GM23248 (cell line): ENCODE data around the gene GPATCH4. TPM values are rescaled to one million over a fixed set of nuclear protein-coding genes. Genes with fewer than 3 reads are reported as not detected.
A peak's percentile ranks its signal among the peaks of the same experiment; 100 is the strongest.

Source experiments
- DNase-seq: peaks from one replicate; pipeline ENCODE4 v3.0.0-alpha.2; 2015
- H2AFZ ChIP-seq: fragments of 200-600 bp; sonication (generic); 2 replicates; pipeline ENCODE4 v1.6.1; 2016; ENCODE audit warnings: antibody characterized with exemption
- H3F3A ChIP-seq: fragments of 200-600 bp; sonication (generic); 2 replicates; pipeline ENCODE4 v1.6.1; 2016; ENCODE audit warnings: mild to moderate bottlenecking, antibody characterized with exemption, mixed run types; ENCODE audit not compliant: insufficient read depth
- H3K27ac ChIP-seq: fragments of 200-600 bp; sonication (generic); 2 replicates; pipeline ENCODE4 v1.5.1; 2016; ENCODE audit warnings: mild to moderate bottlenecking
- H3K27me3 ChIP-seq: fragments of 200-600 bp; sonication (generic); replicated peaks from 2 replicates; pipeline ENCODE4 v1.6.1; 2016; ENCODE audit warnings: mild to moderate bottlenecking; ENCODE audit not compliant: insufficient read depth
- H3K36me3 ChIP-seq: fragments of 200-600 bp; sonication (generic); 2 replicates; pipeline ENCODE4 v1.6.1; 2016; ENCODE audit warnings: low read depth, mild to moderate bottlenecking
- H3K4me1 ChIP-seq: fragments of 200-600 bp; sonication (generic); 2 replicates; pipeline ENCODE4 v1.6.1; 2016; ENCODE audit warnings: mild to moderate bottlenecking; ENCODE audit not compliant: insufficient read depth
- H3K4me2 ChIP-seq: fragments of 200-600 bp; sonication (generic); one replicate; pipeline ENCODE4 v1.6.1; 2016; ENCODE audit warnings: mild to moderate bottlenecking; ENCODE audit not compliant: unreplicated experiment
- H3K4me3 ChIP-seq: fragments of 200-600 bp; sonication (generic); 2 replicates; pipeline ENCODE4 v1.5.1; 2016; ENCODE audit warnings: mild to moderate bottlenecking
- H3K79me2 ChIP-seq: fragments of 200-600 bp; sonication (generic); 2 replicates; pipeline ENCODE4 v1.6.1; 2016; ENCODE audit warnings: mild to moderate bottlenecking; ENCODE audit not compliant: insufficient read depth
- H3K9ac ChIP-seq: fragments of 200-600 bp; sonication (generic); 2 replicates; pipeline ENCODE4 v1.6.1; 2016; ENCODE audit warnings: mild to moderate bottlenecking
- H3K9me2 ChIP-seq: fragments of 200-600 bp; sonication (generic); 2 replicates; pipeline ENCODE4 v1.6.1; 2016; ENCODE audit warnings: mixed run types, mild to moderate bottlenecking, moderate library complexity; ENCODE audit not compliant: insufficient read depth
- H3K9me3 ChIP-seq: fragments of 200-600 bp; sonication (generic); one replicate; pipeline ENCODE4 v1.6.1; 2017; ENCODE audit warnings: low read depth
- H4K20me1 ChIP-seq: fragments of 200-600 bp; sonication (generic); 2 replicates; pipeline ENCODE4 v1.6.0; 2016; ENCODE audit not compliant: insufficient read depth
- EZH2 ChIP-seq: fragments of 200-600 bp; sonication (generic); IDR thresholded peaks from 2 replicates; pipeline ENCODE4 v1.6.1; 2018; ENCODE audit warnings: antibody characterized with exemption, mild to moderate bottlenecking; ENCODE audit not compliant: insufficient read depth, poor library complexity, severe bottlenecking
- EZH2phosphoT487 ChIP-seq: fragments of 200-600 bp; sonication (generic); IDR thresholded peaks from 2 replicates; pipeline ENCODE4 v1.6.1; 2018; ENCODE audit warnings: antibody characterized with exemption, moderate library complexity, mild to moderate bottlenecking, low read depth; ENCODE audit not compliant: insufficient read depth
- WGBS, 2 experiments: methylation state at CpG; one replicate each; pipeline ENCODE4 v1.1.6; 2015 to 2017; ENCODE audit warnings: low lambda C conversion rate in 2 of 2, low coverage in 1 of 2; ENCODE audit errors: missing lambda C conversion rate in 2 of 2; 5-methylcytosine and 5-hydroxymethylcytosine counted together
- in situ Hi-C: fragments of 300-500 bp; cut with MboI; formaldehyde crosslinking; loops from 2 replicates; pipeline ENCODE4 v1.15.0; 2020
- polyA plus RNA-seq: library from polyadenylated mRNA; unstranded; fragments of >200 nt; fragmentation: Nextera tagmentation; extraction: Ambion mirVana; gene quantifications from 2 replicates; pipeline ENCODE4 v1.2.1, GENCODE V29; 2016
- total RNA-seq: library from RNA; depleted of rRNA; stranded (reverse); fragments of >200 nt; shearing (Covaris generic); gene quantifications from 2 replicates; pipeline ENCODE4 v1.2.3, GENCODE V29; 2014

The GPATCH4 gene
- total and polyA plus RNA-seq, 2 experiments from 2014 or later = 12.5 to 46.6 TPM

GRCh38 chr1:156577550-156577949 lies 23.7 kb downstream of the GPATCH4 start:
- no peaks in the 10 kb centered on the region for H4K20me1 ChIP-seq
- no peaks in the 10 kb centered on the region for H3K36me3 ChIP-seq
- H3K27me3 ChIP-seq = no peaks in the 10 kb centered on the region
- no peaks in the 10 kb centered on the region for H3K4me1 ChIP-seq
- no peak overlapping the region for H2AFZ ChIP-seq
- no peak overlapping the region for H3K4me2 ChIP-seq
- no peak overlapping the region for H3K9ac ChIP-seq
- no peaks in the 10 kb centered on the region for H3F3A ChIP-seq
- no peak overlapping the region for H3K4me3 ChIP-seq
- no peak overlapping the region for H3K27ac ChIP-seq
- no peaks in the 10 kb centered on the region for H3K79me2 ChIP-seq
- no peaks in the 10 kb centered on the region for H3K9me2 ChIP-seq
- no peak for TF ChIP-seq EZH2phosphoT487
- TF ChIP-seq EZH2 = no peak
- DNase-seq = no peak
- in situ Hi-C loops = no loop called here
- no peaks in the 10 kb centered on the region for H3K9me3 ChIP-seq
- WGBS, 2 experiments = 77 to 85% methylated on average over 3 of the region's 3 CpGs

- WGBS, 2 experiments = 31 to 46% methylated on average over 2 of the region's 2 CpGs
- Histone ChIP-seq H3K4me3 (no peak overlapping the region), H4K20me1 (no peaks in the 10 kb centered on the region), H3F3A (peaks cover 10% of the 10 kb centered on the region; the same call in 1 of the 2 replicates), H3K4me2 (no peak overlapping the region), H3K4me1 (peaks cover 15% of the 10 kb centered on the region), H3K79me2 (peaks cover 18% of the 10 kb centered on the region), H3K27ac (no peak overlapping the region), H3K36me3 (no peaks in the 10 kb centered on the region), H3K9ac (no peak overlapping the region), H3K9me2 (no peaks in the 10 kb centered on the region), H3K9me3 (no peaks in the 10 kb centered on the region), H3K27me3 (no peaks in the 10 kb centered on the region), H2AFZ (no peak overlapping the region)
- TF ChIP-seq EZH2phosphoT487 = no peak
- in situ Hi-C loops = no loop called here
- no peak for DNase-seq
Observed at GRCh38 chr1:156574039-156574633, 27.1 kb downstream of the GPATCH4 start.

GRCh38 chr1:156572663-156573018 lies 28.6 kb downstream of the GPATCH4 start:
- Histone ChIP-seq H3K27me3 (no peaks in the 10 kb centered on the region), H3K4me1 (peaks cover 15% of the 10 kb centered on the region), H2AFZ (peak overlapping the region; percentile 56), H3K79me2 (peaks cover 20% of the 10 kb centered on the region), H3K27ac (no peak overlapping the region), H3K4me2 (peak overlapping the region; percentile 87), H3K4me3 (peak overlapping the region; percentile 73), H3K36me3 (peaks cover 3% of the 10 kb centered on the region; the same call in 1 of the 2 replicates), H4K20me1 (no peaks in the 10 kb centered on the region), H3F3A (peaks cover 10% of the 10 kb centered on the region; the same call in 1 of the 2 replicates), H3K9me2 (no peaks in the 10 kb centered on the region), H3K9me3 (no peaks in the 10 kb centered on the region), H3K9ac (no peak overlapping the region)
- TF ChIP-seq EZH2 = no peak
- no peak for TF ChIP-seq EZH2phosphoT487
- DNase-seq = no peak
- in situ Hi-C loops = no loop called here
- WGBS, 2 experiments = 14% methylated on average over 10 of the region's 10 CpGs

- in situ Hi-C loops = no loop called here
- H3K9me2 ChIP-seq = no peaks in the 10 kb centered on the region
Observed at GRCh38 chr1:156571919-156572662, 29.2 kb downstream of the GPATCH4 start, which contains the start of gene IQGAP3. IQGAP3 (minus strand) TSS chr1:156572565; CDS start chr1:156572529, 36 bp downstream.

More at GRCh38 chr1:156571919-156572662, 29.2 kb downstream of the GPATCH4 start, which contains the start of gene IQGAP3:
- WGBS, 2 experiments = 1% methylated on average over 37 to 38 of the region's 38 CpGs
- H3K36me3 ChIP-seq = peaks cover 3% of the 10 kb centered on the region; the same call in 1 of the 2 replicates
- no peaks in the 10 kb centered on the region for H3K9me3 ChIP-seq
- H3K4me3 ChIP-seq = peak within 1 kb of the TSS; percentile 73
- H3K27ac ChIP-seq = peak within 1 kb of the TSS; percentile 77
- peak within 1 kb of the TSS; percentile 87 for H3K4me2 ChIP-seq
- H3F3A ChIP-seq = peaks cover 10% of the 10 kb centered on the region; the same call in 1 of the 2 replicates
- H3K9ac ChIP-seq = peak within 1 kb of the TSS; percentile 75
- H3K79me2 ChIP-seq = peaks cover 20% of the 10 kb centered on the region
- H3K27me3 ChIP-seq = no peaks in the 10 kb centered on the region
- H2AFZ ChIP-seq = peak within 1 kb of the TSS; percentile 56
- TF ChIP-seq EZH2phosphoT487 (no peak), EZH2 (no peak)
- peaks cover 15% of the 10 kb centered on the region for H3K4me1 ChIP-seq
- H4K20me1 ChIP-seq = no peaks in the 10 kb centered on the region
- DNase-seq = peak; percentile 92
